ENCODE measurements around the gene MRAS. TPM values are rescaled to one million over a fixed set of nuclear protein-coding genes. Genes with fewer than 3 reads are reported as not detected.
"Not testable (repeated sequence)": the region's sequence is repeated elsewhere in the genome, so short reads cannot be mapped to it uniquely, and the experiment has no call there.

MRAS gene
- total RNA-seq, 8 experiments from 2014 or later: 30.3 to 150 (median 42.1) TPM

DNA sequence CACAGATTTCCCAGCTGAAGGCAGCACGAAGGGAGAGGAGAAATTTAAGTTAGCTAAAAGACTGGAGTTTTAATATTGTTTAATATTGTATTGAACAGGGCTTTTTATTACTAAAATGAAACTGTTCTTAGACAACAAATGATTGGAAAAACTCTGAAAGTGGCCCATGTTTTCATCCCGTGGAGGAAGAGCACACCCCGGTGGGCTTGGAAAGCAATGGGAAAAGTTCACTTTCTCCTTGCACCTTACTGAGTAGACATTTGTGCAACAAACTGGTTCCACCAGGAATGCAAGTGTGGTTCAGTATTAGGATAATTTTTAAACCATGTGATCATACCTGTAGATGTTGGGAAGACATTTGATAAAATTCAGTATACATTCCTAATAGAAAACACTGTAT lies 77.8 kb downstream of the MRAS start:
- Histone ChIP-seq H3K4me1 (replicated peaks in 1 of 2) (no peaks in the 10 kb centered on the region), H3K27ac (no peak overlapping the region), H3K4me3 (no peak overlapping the region)
- in situ Hi-C loops (cut with MboI; ENCODE audit: low pct_unique_long_range_greater_than_20kb in 2 of 9, low sequenced_read_pairs in 9 of 9, unreplicated experiment in 9 of 9): no loop called here
- ATAC-seq (replicated peaks in 6 of 8): peak in 1 of 8 experiments; percentile 41
- 20 to 90% (median 58%) methylated on average over 1 to 3 of the region's 3 CpGs; no CpG with 5 or more reads in 2 of the 10 experiments for WGBS, 10 experiments

DNA sequence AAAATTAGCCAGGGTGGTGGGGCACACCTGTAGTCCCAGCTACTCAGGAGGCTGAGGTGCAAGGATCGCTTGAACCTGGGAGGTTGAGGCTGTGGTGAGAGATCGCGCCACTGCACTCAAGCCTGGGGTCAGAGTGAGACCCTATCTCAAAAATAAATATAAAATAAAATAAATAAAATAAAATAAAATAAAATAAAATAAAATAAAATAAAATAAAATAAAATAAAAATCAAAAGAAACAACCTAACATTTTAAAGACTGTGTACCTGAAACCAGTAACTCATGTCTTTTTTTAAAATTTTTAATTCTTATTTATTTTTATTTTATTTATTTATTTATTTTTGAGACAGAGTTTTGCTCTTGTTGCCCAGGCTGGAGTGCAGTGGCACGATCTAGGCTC lies 78.4 kb downstream of the MRAS start:
- in situ Hi-C loops (cut with MboI; ENCODE audit: low pct_unique_long_range_greater_than_20kb in 2 of 9, low sequenced_read_pairs in 9 of 9, unreplicated experiment in 9 of 9); H3K4me1 ChIP-seq (replicated peaks in 1 of 2); H3K27ac ChIP-seq; ATAC-seq (replicated peaks in 6 of 8); H3K4me3 ChIP-seq: not testable (repeated sequence)
- 86 to 100% (median 97%) methylated on average over 3 to 4 of the region's 4 CpGs; no CpG with 5 or more reads in 1 of the 10 experiments for WGBS, 10 experiments

DNA sequence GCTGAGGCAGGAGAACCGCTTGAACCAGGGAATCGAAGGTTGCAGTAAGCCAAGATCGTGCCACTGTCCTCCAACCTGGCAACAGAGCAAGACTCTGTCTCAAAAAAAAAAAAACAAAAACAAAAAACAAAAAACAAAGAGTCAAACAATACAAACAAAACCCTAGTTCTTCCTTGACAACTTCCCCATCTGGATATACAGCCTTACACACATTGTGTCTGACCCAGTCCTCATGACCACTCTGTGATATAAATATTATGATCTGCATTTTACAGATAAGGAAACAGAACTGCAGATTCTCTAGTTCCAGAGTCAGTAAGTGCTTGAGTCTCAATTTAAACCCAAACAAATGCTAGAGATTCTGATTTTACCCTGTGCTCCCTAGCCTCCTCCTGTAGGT lies 81.3 kb downstream of the MRAS start:
- 76 to 100% (median 100%) methylated on average over 2 to 3 of the region's 3 CpGs; no CpG with 5 or more reads in 4 of the 10 experiments for WGBS, 10 experiments
- ATAC-seq (replicated peaks in 6 of 8): no peak

DNA sequence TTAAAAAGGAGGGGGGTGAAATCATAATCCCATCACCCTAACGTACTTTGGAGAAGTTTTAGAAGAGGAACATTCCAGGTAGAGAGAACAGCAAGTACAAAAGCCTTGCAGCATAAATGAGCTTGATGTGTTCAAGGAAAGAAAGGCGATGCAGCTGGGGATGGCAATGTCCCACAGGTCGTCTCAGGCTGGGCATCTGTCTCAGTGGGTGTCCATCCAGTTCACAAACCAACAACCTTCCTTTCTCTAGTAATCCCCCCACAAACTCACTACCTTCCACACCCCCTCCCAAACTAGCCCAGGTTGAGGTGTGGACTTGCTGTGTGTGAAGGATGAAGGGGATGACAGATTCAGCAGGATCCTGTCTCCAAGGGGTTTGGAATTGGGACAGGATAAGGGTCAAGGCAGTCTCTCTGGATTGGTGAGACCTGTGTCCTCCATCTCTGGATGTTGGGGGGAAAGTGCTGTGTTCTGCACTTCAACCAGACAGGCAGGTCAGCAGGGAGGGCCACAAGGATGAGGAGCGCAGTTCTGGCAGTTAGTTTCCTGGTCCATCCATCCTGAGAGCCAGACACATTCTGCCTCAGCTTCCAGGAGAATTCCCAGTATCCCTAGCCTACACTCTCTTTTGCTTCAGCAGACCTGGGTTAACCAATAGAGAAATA lies 84.3 kb downstream of the MRAS start:
- H3K4me1 ChIP-seq (replicated peaks in 1 of 2): peaks cover 0 to 3% of the 10 kb centered on the region in 2 donors
- ATAC-seq (replicated peaks in 6 of 8): no peak
- no peak overlapping the region for H3K4me3 ChIP-seq
- in situ Hi-C loops (cut with MboI; ENCODE audit: low pct_unique_long_range_greater_than_20kb in 2 of 9, low sequenced_read_pairs in 9 of 9, unreplicated experiment in 9 of 9): no loop called here
- WGBS, 10 experiments: 74 to 100% (median 87%) methylated on average over 1 to 4 of the region's 4 CpGs
- H3K27ac ChIP-seq: no peak overlapping the region

More for the DNA sequence above, 81.3 kb downstream of the MRAS start:
- H3K4me3 ChIP-seq: no peak overlapping the region
- H3K27ac ChIP-seq: no peak overlapping the region
- H3K4me1 ChIP-seq (replicated peaks in 1 of 2): no peaks in the 10 kb centered on the region
- in situ Hi-C loops (cut with MboI; ENCODE audit: low pct_unique_long_range_greater_than_20kb in 2 of 9, low sequenced_read_pairs in 9 of 9, unreplicated experiment in 9 of 9): no loop called here

DNA sequence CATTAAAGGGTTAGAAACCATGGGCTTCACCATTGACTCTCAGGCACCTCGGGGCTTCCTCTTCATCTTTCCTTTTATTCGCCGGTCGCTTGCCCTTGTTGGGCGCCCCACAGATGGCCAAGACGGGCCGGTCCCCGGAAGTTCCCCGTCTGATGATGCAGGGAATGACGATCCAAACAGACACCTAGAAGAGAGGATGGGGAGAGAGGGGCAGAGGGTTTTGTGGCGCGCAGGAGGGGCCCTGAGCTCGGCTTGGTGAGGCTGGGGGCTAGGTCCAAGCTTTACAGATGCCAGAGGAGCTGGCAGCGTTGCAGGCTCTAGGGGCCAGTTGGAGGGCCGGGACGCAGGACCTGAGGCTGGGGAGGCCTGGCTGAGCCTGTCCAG lies 85.5 kb downstream of the MRAS start:
- Histone ChIP-seq H3K4me1 (replicated peaks in 1 of 2) (peaks cover 0 to 3% of the 10 kb centered on the region in 2 donors), H3K4me3 (no peak overlapping the region), H3K27ac (no peak overlapping the region)
- in situ Hi-C loops (cut with MboI; ENCODE audit: low pct_unique_long_range_greater_than_20kb in 2 of 9, low sequenced_read_pairs in 9 of 9, unreplicated experiment in 9 of 9): no loop called here
- 7 to 80% (median 31%) methylated on average over 1 to 10 of the region's 16 CpGs; no CpG with 5 or more reads in 4 of the 10 experiments for WGBS, 10 experiments
- ATAC-seq (replicated peaks in 6 of 8): no peak

DNA sequence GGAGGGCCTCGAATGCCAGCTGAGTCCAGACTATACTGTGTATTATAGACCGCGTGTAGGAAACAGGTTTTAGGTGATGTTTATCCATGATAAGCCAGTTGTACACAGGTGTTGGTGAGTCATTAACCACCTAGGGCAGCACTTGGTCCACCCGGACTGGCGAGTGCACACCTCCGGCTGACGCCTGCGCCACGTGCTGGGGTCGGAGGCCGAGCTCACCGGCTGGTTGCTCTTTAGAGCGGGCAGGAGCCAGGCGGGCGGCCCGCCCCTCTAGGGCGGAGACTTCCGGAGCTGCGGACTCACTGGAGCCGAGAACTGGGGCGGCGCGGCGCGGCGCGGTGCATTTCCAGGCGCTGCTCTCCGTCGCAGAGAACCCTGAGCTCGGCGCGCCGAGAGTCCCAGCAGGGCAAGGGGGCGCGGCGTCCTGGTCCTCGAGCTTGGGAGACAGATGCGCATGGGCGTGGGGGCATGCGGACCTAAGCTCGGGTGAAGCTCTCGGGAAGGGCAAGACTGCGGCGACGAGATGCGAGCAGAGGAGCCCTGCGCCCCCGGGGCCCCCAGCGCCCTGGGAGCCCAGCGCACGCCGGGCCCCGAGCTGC lies 86.0 kb downstream of the MRAS start, which contains the start of gene ESYT3:
Gene ESYT3 (plus strand): TSS at position 341 of the 599 bp plus-strand sequence. CDS start 183 bp downstream, at position 524.
- Histone ChIP-seq H3K4me3 (peak within 1 kb of the TSS; percentile 19 to 32 (median 27)), H3K27ac (no peak within 1 kb of the TSS), H3K4me1 (replicated peaks in 1 of 2) (peaks cover 0 to 3% of the 10 kb centered on the region in 2 donors)
- in situ Hi-C loops (cut with MboI; ENCODE audit: low pct_unique_long_range_greater_than_20kb in 2 of 9, low sequenced_read_pairs in 9 of 9, unreplicated experiment in 9 of 9): no loop called here
- 0 to 7% (median 4%) methylated on average over 1 to 17 of the region's 54 CpGs; no CpG with 5 or more reads in 6 of the 10 experiments for WGBS, 10 experiments
- ATAC-seq (replicated peaks in 6 of 8): peak; percentile 77 to 98 (median 92)

DNA sequence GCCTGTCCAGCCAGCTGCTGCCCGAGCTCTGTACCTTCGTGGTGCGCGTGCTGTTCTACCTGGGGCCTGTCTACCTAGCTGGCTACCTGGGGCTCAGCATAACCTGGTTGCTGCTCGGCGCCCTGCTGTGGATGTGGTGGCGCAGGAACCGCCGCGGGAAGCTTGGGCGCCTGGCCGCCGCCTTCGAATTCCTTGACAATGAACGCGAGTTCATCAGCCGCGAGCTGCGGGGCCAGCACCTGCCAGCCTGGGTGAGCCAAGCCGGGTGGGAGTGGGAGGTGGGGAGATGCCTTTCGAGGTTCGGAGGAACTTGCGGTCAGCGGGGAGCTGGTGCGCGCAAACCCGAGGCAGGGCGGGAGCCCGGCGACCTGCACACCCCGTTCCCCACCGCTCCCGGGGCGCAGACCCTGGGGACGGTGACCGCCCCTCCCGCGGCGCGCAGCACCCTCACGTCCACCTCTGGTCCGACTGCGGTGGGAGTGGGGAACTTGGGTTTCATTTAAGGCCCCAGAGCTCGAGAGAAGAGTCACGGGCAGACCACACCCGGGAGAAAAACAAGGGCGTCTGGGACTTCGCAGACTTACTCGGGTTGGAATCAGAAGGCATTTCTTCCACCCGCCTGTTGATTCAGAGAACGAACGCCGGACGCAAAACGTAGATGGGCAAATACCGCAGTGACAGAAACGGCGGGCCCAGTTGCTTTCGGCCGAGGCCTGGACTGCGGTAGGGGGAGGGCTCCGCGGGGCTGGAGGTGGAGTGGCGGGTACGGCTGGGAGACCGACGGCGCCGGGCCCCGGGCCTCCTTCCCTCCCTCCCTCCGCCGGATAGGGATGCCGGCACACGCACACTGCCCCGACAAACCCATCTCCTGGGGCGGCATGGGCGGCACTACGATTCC lies 86.7 kb downstream of the MRAS start:
- H3K27ac ChIP-seq: no peak overlapping the region
- peaks cover 0 to 3% of the 10 kb centered on the region in 2 donors for H3K4me1 ChIP-seq (replicated peaks in 1 of 2)
- peak overlapping the region; percentile 19 to 32 (median 27) for H3K4me3 ChIP-seq
- in situ Hi-C loops (cut with MboI; ENCODE audit: low pct_unique_long_range_greater_than_20kb in 2 of 9, low sequenced_read_pairs in 9 of 9, unreplicated experiment in 9 of 9): no loop called here
- ATAC-seq (replicated peaks in 6 of 8): peak in 6 of 8 experiments; percentile 15 to 39 (median 23)
- WGBS, 10 experiments: 0 to 7% (median 4%) methylated on average over 3 to 14 of the region's 78 CpGs; no CpG with 5 or more reads in 7 of the 10 experiments

DNA sequence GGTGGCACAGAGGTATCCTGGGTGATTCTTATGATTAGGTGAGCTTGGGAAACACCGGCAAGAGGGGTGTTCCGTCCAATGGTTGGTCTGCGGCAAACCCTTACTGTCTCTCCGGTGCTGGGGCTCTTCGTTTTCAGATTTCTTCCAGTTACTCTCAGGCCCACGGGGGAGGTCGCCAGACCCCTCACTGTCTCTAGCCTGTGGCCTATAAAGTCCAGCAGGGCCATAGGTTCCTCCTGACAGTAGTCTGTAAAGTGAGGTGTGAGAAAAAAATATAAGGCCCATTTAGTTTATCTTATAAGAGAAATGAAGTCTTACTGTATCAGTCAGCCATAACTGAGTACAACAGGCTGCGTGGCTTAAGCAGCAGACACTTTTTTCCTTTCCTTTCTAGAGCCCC lies 87.5 kb downstream of the MRAS start:
- Histone ChIP-seq H3K27ac (no peak overlapping the region), H3K4me3 (no peak overlapping the region), H3K4me1 (replicated peaks in 1 of 2) (peaks cover 0 to 3% of the 10 kb centered on the region in 2 donors)
- in situ Hi-C loops (cut with MboI; ENCODE audit: low pct_unique_long_range_greater_than_20kb in 2 of 9, low sequenced_read_pairs in 9 of 9, unreplicated experiment in 9 of 9): no loop called here
- WGBS, 10 experiments: 40 to 100% (median 63%) methylated on average over 1 to 4 of the region's 8 CpGs; no CpG with 5 or more reads in 3 of the 10 experiments
- ATAC-seq (replicated peaks in 6 of 8): no peak

DNA sequence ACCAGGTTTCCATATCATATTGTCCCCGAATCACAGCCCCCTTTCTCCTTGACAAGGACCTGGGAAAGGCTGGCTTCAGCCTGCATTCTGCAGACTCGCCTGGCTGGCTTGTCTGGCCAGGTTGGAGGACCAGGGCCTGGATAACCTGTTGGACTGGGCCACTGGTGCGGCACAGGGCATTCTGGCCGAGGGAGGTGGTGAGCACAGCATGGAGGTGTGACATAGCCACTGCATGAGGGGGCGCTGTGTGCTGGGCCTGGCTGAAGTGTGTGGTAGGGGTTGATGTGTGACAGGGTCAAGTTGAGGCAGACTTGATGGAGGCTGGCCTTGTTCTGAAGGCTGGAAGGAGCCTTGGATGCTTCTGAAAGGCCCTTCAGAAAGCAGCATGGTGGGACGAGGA lies 88.9 kb downstream of the MRAS start:
- no peak overlapping the region for H3K4me3 ChIP-seq
- no peak overlapping the region for H3K27ac ChIP-seq
- no peak for ATAC-seq (replicated peaks in 6 of 8)
- H3K4me1 ChIP-seq (replicated peaks in 1 of 2): peaks cover 0 to 3% of the 10 kb centered on the region in 2 donors
- WGBS, 10 experiments: 62 to 100% (median 80%) methylated on average over 1 to 2 of the region's 6 CpGs; no CpG with 5 or more reads in 7 of the 10 experiments
- in situ Hi-C loops (cut with MboI; ENCODE audit: low pct_unique_long_range_greater_than_20kb in 2 of 9, low sequenced_read_pairs in 9 of 9, unreplicated experiment in 9 of 9): no loop called here

DNA sequence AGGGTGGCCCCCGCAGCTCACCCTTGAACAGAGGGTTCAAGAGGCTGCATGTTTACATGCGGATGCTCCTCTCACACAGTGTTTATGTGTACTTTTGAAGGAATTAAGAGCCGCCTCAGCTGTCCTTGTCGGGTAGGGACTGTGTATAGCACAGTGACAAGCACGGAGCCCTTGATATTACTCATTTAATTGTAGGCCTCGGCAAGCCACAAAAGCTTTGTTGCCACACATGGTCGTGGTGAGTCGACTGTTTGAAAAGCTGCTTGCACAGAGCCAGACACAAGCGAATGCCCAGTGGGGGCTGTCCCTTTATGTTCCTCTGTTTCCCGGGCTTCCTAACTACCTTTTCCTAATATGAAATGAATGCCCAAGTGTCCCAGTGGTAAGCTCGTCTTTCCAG lies 90.5 kb downstream of the MRAS start:
- in situ Hi-C loops (cut with MboI; ENCODE audit: low pct_unique_long_range_greater_than_20kb in 2 of 9, low sequenced_read_pairs in 9 of 9, unreplicated experiment in 9 of 9): no loop called here
- ATAC-seq (replicated peaks in 6 of 8): peak in 1 of 8 experiments; percentile 31
- no peak overlapping the region for H3K4me3 ChIP-seq

DNA sequence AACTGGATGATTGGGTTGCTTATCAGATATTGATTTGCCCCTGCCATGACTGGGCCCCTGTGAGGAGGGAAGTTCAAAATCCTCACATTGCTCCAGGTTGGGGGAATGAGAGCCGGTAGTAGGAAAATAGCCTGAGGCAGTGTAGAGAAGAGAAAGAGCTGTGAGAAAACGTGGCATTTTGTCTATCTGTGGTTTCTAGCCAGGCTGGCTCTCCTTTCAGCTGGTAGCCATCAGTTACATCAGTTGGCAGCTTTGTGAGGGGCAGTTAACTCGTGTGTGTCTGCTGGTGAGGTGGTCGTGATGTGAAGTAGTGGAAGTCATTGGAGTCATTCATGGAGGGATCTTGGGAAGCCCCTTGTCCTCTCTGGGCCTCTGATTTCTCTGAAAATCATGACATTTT lies 91.3 kb downstream of the MRAS start:
- Histone ChIP-seq H3K27ac (no peak overlapping the region), H3K4me3 (no peak overlapping the region), H3K4me1 (replicated peaks in 1 of 2) (peaks cover 0 to 3% of the 10 kb centered on the region in 2 donors)
- 0 to 100% (median 32%) methylated on average over 1 to 3 of the region's 4 CpGs; no CpG with 5 or more reads in 2 of the 10 experiments for WGBS, 10 experiments
- no peak for ATAC-seq (replicated peaks in 6 of 8)
- in situ Hi-C loops (cut with MboI; ENCODE audit: low pct_unique_long_range_greater_than_20kb in 2 of 9, low sequenced_read_pairs in 9 of 9, unreplicated experiment in 9 of 9): no loop called here

More for the DNA sequence above, 90.5 kb downstream of the MRAS start:
- 39 to 93% (median 63%) methylated on average over 2 to 10 of the region's 11 CpGs; no CpG with 5 or more reads in 3 of the 10 experiments for WGBS, 10 experiments
- Histone ChIP-seq H3K4me1 (replicated peaks in 1 of 2) (peaks cover 0 to 3% of the 10 kb centered on the region in 2 donors), H3K27ac (no peak overlapping the region)

DNA sequence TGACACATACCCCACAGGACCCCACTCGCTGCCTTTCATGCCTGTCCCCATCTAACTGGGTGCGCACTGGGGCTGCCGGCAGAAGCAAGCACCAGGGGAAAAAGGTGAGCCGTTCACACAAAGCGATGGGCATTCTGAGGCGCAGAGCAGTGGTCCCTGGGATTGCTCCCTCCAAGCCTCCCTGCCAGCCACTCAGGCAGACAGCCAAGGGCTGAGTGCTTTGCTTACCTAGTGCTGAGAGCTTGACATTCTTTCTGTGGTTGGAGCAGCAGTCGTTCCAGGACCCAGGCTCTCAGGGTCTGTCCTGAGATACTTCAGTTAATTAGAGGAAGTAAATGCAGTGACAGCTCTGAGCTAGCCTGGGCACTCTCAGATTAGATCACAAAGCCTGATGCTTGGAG lies 91.7 kb downstream of the MRAS start:
- peak in 1 of 8 experiments; percentile 81 for ATAC-seq (replicated peaks in 6 of 8)
- in situ Hi-C loops (cut with MboI; ENCODE audit: low pct_unique_long_range_greater_than_20kb in 2 of 9, low sequenced_read_pairs in 9 of 9, unreplicated experiment in 9 of 9): no loop called here
- WGBS, 10 experiments: 33 to 100% (median 73%) methylated on average over 1 to 3 of the region's 7 CpGs; no CpG with 5 or more reads in 5 of the 10 experiments

More for the DNA sequence above, 91.7 kb downstream of the MRAS start:
- no peak overlapping the region for H3K4me3 ChIP-seq
- H3K4me1 ChIP-seq (replicated peaks in 1 of 2): peaks cover 0 to 3% of the 10 kb centered on the region in 2 donors
- no peak overlapping the region for H3K27ac ChIP-seq

Measured in motor neuron (in vitro differentiated cells).